Stimulated activated CD4-positive, alpha-beta T cell treated with anti-CD3 and anti-CD28 coated beads, TNF-alpha, amount 100 ng/mL, for 4 hours (primary cell): Measurements from ENCODE around the gene GNAT2.

Experiments
- DNase-seq, 3 experiments: peaks; one replicate each; pipeline ENCODE4 v3.0.0-alpha.2; 2020; ENCODE audit warnings: low read depth in 3 of 3

GNAT2 gene

GRCh38 chr1:109641861-109642260 lies 22.4 kb upstream of the GNAT2 start:
- DNase-seq = no peak

GRCh38 chr1:109641078-109641740 lies 21.8 kb upstream of the GNAT2 start:
- no peak for DNase-seq

- DNase-seq = peak; percentile 77 to 94 (median 82)
Observed at GRCh38 chr1:109640285-109640865, 21.0 kb upstream of the GNAT2 start.

GRCh38 chr1:109639841-109640184 lies 20.4 kb upstream of the GNAT2 start:
- no peak for DNase-seq

- DNase-seq = no peak
Observed at GRCh38 chr1:109639063-109639840, 19.8 kb upstream of the GNAT2 start.

- no peak for DNase-seq
Observed at GRCh38 chr1:109637446-109637845, 18.0 kb upstream of the GNAT2 start.

GRCh38 chr1:109636201-109636952 lies 17.0 kb upstream of the GNAT2 start:
- no peak for DNase-seq

- no peak for DNase-seq
Observed at GRCh38 chr1:109635862-109636200, 16.4 kb upstream of the GNAT2 start.

GRCh38 chr1:109634771-109635750 lies 15.6 kb upstream of the GNAT2 start:
- DNase-seq = no peak

GRCh38 chr1:109634292-109634691 lies 14.9 kb upstream of the GNAT2 start:
- no peak for DNase-seq

GRCh38 chr1:109632671-109633346 lies 13.4 kb upstream of the GNAT2 start:
- DNase-seq = no peak

GRCh38 chr1:109631513-109632505 lies 12.4 kb upstream of the GNAT2 start:
- no peak for DNase-seq

GRCh38 chr1:109630898-109631512 lies 11.6 kb upstream of the GNAT2 start:
- no peak for DNase-seq

- no peak for DNase-seq
Observed at GRCh38 chr1:109630081-109630897, 10.9 kb upstream of the GNAT2 start.

- DNase-seq = no peak
Observed at GRCh38 chr1:109629372-109630030, 10.1 kb upstream of the GNAT2 start.

GRCh38 chr1:109628540-109629321 lies 9.3 kb upstream of the GNAT2 start:
- DNase-seq = no peak
